NCI-H128 (cell line): ENCODE data around the gene DDRGK1.
"Not testable (repeated sequence)": the region's sequence is repeated elsewhere in the genome, so short reads cannot be mapped to it uniquely, and the experiment has no call there.

Source experiments
- DNase-seq: peaks from one replicate; lab custom pipeline; 2025; ENCODE audit not compliant: unreplicated experiment; lab: John Stamatoyannopoulos, UW

DDRGK1 gene

DNA sequence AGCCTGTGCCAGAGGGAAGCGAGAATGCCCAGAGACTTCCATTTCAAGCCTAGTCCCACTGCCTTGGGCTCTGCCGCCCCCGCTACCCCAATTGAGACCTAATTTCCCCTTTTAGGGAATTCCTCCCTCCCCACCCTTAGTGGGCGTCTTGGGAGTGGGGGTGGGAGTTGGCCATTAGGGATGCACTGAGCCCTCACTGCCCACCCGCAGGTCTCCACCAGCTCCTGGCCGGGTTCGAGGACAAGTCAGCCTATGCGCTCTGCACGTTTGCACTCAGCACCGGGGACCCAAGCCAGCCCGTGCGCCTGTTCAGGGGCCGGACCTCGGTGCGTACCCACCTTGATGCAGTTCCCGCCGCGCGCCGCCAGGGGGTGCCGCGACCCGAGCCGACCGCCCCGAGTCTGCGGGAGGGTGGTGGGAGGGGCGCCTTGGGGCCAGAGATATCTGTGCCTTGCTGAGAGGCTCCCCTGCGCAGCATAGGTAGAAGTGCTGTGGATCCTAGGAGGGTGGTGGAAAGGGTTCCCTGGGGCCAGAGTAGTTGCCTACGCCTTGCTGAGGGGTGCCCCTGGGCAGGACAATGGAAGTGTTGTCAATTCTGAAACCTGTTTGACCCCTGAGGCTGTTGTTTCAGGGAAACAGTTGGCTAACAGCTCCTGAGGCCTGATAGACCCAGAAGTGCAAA lies 14.0 kb upstream of the DDRGK1 start:
- peak; percentile 20 for DNase-seq

DNA sequence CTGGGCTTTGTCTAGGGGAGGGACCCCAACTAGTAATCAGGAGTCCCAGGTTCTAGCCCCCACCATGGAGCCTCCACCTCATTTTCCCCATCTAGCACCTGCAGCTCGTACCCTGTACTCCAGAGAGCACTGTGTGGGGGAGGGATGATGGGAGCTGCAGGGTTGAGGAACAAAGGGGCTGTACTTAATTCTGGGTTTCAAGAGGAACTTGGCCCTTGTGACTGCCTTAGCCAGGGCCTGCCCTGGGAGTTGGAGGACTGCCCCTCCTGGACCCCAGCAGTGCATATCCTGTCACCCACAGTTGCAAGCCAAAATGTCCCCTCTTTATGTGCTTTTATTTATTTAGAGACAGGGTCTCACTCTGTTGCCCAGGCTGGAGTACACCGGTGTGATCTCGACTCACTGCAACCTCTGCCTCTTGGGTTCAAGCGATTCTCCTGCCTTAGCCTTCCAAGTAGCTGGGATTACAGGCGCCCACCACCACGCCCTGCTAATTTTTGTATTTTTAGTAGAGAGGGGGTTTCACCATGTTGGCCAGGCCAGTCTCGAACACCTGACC lies 11.0 kb upstream of the DDRGK1 start:
- not testable (repeated sequence) for DNase-seq

DNA sequence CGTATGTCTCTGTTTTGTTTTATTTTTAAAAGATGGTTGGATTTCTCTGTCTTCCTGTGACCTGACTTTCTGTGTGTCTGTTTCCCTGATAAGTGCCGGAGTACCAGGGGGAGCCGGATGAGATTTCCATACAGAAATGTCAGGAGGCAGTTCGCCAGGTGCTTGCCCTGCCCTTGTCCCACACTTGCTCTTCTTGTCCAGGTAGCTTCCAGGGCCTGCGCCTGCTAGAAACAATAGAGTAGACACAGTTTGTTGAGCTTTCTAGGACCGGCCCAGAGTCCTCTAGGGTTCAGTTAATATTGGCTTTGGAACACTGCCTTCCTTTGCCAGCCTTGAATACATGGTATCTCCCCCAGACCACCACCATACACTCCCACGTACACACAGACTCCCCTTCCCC lies 8.7 kb upstream of the DDRGK1 start:
- DNase-seq: no peak

DNA sequence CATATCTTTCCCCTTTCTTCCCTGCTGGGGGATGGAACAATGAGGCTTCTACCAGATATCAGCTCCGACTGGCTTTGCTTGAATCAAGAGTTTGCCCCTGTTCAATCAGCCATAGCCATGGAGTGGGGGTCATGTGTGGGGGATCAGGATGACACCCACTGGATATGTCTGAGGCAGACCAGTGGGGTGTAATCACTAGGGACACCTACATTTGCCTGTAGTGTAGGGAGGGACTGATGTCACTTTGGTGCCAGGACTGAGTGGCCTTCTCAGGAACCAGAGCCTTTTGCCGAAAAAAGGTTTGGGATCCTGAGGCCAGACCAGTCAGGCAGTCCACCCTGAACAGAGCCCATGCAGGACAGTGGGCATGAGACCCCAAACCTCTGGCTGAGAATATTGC lies 5.9 kb upstream of the DDRGK1 start:
- no peak for DNase-seq

DNA sequence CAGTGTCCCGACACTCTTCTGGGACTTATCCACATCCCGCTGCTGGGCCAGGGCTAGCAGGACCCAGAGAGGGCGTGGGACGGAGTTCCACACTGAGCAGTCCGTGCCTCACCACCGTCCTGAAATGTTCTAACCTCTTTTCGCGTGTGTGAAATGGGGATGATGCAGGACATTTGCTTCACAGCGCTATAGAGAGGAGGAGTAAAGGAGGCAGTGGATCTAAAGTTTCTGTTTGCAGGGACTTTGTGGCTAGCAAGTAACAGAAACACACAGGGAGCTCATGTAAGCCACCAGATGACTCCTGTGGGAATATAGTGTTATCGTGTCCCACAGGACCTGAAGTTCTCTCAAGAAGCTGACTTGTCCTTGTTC lies 5.5 kb upstream of the DDRGK1 start:
- no peak for DNase-seq

DNA sequence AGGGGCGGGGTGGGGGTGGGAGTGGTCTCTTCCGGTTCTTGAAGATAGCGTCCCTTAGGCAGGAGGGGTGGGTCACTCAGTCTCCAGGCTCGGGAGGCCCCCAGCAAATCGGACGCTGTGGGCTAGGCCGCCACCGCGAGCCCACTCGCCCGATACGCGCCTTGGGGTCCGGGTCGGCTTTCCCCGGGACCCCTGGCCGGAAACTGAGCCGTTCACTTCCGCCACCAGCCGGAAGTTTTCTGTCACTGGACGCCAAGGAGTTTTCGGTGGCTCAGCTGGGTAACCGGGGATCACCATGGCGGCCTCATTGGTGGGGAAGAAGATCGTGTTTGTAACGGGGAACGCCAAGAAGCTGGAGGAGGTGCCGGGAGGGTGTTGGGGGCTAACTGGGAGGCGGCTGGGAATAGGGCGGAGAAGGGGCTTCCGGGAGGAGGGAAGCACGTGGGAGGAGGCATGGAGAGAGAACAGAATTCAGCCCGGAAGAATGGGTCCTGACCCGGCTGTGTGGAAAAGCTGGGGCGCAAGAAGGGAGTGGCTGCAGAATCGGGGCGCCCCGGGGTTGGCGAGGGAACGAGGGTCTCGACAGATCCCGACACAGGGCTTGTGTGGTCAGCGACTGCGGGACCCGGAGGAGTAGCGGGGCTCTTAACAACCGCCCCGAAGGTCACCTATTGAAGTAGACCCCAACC lies 4.9 kb upstream of the DDRGK1 start, which contains the start of gene ITPA:
ITPA (plus strand) TSS at position 242 of the 689 bp plus-strand sequence; CDS start at position 296, 54 bp downstream.
- no peak for DNase-seq

DNA sequence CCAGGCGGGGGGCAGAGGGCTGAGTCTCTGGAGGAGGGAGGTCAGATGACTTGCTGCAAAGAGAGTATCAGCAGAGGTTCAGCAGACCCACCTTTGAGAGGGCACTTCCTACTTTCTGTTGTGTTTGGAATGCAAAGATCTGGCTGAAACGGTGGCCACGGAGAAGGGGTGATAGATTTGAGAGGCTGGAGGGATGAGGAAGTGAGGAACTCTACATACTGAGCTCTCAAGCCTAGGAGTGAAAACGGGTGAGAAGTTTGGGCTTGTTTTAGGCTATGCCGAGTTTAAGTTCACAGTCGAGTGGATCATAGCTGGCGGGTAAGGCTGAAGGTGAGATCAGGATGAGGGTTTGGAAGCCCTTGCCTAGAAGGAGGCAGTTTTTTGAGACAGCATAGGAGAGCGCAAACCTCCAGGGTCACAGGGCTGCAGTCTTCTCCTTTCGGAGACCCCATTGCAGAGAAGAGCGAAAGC lies 4.3 kb upstream of the DDRGK1 start:
- no peak for DNase-seq

DNA sequence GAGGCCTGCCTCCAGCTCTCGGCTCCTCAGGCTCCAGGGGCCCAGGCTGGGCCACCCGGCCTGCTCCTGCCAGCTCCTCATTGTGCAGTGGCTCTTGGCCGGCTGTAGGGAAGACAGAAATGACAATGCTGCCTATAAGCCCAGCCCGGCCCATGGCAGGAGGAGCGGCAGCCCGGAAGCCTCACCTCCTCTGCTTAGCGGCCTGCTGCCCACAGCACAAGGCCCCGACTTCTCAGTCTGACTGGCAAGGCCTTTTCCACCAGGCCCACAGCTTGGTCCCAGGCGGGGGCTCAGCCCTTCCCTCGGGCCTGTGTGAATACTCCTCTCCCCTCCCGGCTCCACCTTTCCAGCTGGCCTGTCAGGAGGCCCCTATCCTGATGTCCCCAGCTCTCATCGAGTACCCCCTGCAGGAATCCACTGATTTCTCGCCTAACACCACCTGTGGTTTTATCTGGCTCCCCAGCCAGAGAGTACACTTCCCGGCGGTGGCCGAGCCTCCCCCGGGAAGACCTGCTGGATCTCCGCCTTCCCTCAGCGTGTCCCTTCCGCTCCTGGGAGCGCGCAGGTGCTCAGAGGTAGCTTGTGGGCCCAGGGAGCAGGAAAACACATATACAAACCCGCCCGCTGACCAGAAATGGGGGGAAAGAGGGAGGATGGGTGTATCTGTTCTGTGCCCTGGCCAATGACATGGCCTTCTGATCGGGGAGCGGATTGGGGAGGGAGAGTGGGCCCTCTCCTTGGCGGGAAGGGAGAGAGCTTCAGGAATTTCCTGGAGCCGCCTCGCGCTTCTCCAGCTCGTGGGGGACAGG lies 963 bp downstream of the DDRGK1 start:
- peak; percentile 26 for DNase-seq

DNA sequence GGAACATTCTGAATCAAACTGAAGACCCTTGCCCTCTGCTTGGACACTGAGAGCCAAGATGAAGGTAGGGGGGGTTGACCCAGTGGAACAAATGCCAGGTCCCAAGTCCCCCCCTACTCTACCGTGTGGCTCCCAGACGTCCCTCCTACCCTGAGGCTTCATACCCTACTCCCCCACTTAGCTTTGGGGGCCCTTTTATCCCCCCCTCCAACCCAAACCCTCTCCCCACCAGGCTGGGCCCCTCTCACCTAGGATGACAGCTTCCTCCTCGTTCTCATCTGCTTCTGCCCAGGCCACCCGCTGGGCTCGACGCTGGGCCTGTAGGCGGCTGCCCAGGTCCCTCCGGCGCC lies 1.5 kb downstream of the DDRGK1 start:
- DNase-seq: no peak

DNA sequence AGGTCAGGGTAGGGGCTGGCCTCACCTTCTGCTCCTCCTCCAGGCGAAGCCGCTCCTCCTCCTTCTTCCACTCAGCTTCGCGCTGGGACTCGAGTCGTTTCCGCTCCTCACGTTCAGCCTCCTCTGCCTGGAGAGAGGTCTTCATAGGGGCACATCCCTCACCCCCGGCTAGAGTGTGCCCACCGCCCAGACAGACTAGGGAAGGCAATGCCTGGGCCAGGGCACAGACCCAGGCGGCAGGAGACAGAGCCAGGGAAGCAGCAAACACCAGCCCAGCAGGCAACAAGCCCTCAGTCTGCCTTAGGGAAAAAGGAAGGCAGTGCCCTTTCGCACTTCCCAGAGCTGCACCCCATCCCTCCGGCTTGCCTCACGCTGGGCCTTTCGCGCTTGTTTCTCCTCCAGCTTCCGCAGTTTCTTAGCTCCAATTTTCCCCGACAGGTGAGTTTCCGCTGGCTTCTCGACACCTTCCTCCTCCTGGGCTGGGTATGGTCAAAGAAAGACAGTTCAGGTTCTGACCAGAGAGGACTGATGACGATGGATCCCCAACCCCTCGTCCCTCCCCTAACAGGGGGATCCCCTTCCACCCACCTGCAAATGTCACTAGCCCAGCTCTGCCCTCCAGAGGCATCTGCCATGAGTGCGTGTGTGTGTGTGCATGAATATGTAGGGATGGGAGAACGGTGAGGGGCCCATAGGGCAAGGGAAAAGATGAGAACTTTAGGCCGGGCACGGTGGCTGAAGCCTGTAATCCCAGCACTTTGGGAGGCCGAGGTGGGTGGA lies 4.3 kb downstream of the DDRGK1 start:
- no peak for DNase-seq

DNA sequence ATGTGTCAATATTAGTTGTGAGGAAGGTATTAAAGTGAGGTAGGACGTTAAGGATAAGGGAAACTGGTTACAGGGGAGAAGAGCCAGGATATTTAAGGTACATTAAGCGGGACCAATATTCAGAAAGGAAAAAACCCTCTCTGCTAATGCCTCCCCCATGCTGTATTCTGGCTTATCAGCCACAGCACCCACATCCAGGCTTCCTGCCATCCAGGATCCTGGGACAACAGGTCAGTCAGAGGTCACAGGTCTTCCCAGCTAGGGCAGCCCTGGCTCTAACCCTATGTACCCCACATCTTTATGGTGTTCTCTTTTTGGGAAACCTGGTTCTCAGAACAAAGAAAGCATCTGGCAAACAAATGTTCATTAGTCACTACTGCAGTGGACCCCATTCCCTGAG lies 5.3 kb downstream of the DDRGK1 start:
- no peak for DNase-seq

DNA sequence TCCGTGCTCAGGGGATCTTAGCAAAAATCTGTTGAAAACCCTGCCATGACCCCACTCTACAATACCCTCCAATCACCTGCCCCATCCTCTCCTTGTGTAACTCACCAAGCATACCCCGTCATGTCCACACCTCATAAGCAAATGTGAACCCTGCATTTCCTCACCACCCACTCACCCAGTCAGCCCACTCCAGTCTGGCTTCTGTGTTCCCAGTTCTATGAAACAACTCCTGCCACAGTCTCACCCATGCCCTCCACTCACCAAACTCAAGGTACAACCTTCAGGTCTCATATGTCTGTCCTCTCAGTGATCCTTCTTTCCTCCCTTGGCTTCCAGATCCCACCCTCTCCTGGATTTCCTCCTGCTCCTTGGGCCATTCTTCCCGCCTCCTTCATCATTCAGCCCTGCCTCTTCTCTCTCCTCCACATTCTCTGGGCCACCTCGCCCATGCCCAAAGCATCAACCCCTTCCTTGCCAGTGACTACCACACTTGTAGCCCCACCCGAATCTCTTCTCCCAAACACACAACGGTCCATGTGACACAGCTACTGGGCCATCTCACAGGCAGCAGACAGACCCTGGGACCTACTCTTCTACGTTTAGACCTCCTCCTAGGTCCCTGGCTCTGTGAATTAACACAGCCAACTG lies 8.8 kb downstream of the DDRGK1 start:
- no peak for DNase-seq

DNA sequence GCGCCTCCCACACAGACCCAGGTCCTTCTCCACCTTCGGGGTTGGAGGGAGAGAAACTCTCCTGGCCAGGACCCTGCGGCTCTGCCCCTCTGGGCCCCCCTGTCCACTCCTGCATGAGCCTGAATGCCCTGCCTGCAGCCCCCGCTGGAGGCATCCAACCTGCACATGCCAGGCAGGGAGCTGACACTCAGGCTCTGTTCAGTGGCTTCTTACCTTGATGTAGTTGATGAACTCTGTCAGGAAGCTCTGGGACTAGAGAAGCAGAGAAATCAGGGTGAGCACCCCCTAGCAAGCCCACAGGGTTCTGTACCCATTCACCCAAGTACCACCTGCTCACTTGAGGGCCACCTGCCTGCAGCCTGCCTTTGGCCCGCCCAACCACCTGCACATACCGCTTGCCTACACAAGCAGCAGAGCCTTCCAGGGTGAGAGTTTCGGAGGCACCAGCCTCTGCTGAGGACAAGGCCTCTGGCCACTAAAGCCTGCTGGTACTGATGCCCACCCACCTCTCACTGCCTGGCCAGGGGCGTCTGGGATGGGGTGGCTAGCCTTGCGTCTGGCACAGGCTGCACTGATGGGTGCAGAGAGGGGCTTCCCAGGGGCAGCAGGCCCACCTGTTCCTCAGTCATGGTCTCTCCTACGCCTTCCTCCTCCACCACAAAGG lies 9.7 kb downstream of the DDRGK1 start:
- DNase-seq: no peak

DNA sequence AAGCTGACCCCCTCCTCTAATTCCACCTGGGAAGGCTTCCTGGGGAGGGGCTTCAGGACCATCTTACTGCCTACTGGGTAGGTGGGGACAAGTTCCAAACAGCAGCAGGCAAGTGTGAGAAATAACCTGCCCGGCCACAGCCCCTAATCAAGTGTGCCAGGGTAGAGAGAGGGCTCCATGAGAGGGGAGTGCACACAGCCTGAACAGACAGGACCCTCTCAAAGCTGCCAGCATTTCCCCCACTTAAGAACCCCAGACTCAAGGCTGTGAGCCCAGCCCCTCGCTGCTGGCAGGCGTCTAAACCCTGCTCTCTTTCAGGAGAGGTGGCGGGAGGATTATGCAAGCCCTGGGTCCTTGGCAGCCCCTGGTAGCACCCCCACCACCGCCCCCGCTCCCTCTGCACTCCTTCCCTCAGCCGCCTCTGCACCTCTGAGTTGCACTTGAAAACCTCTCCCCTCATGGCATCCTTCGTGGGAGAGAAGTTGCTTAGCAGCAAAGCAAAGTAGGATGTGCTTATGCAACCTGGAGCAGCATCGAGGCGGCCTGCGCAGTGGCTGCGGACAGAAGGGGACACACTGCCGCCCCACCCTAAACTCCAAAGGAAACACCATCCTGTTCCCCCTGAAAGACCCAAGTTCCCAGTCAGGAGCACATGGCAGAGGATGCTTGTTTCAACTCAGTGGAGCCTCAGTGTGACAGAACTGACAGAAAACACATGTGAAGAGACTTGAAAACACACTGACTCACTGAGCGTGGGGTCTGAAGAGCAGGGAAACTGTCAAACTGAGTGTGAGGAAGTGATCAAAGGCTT lies 10.5 kb downstream of the DDRGK1 start:
- DNase-seq: no peak

DNA sequence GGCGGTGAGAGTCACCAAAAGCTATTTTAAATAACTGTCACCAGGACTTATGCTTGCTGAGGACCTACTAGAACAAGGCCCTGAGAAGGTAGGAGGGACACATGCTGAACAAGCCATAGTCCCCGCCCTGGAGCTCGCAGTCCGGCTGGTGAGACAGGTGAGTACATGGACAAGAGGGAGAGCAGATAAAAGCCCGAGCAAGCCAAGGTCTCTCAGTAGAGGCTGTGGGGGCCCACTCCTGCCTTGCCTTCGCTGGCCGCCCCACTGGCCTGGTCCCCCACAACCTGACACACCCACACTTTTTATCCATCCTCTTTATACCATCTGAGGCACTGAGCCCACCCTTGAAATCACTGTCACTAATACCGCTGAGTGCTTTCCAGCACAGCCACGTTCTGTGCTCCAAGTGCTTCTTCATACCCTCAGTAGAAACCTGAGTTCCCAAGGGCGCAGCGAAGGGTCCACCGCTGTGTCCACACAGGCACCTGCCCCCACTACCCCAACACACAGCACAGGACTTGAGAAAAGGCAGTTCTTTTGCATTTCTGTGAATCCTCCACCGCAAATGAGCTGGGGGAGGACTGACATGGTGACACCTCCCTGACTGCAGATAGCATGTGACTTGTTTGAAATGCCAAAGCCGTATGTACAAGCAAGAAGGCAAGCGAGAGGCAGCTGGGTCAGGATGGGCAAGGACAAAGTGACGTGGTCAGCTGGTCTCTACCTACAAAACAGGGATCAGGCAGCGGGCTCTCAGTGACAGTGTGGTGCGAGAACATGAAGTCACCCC lies 12.1 kb downstream of the DDRGK1 start:
- no peak for DNase-seq

DNA sequence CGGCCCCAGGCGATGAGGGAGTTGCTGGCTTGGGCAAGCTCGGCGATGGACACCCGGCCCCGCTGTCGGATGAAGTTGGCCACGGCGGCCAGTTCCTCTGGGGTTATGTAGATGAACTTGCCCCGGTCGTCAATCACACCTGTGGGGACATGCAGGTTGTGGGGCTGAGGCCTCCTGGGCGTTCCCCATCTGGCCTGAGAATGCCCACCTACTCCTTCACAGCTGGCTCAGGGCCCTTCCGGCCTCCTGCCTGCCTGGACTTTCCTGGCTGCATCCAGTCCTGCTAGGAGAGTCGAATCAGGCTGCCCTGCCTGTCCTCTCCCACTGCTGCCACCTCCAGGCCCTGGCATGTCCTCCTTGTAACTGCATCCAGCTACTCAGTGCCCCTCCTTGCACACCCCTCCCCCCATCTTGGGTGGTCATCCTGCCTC lies 13.8 kb downstream of the DDRGK1 start:
- no peak for DNase-seq

DNA sequence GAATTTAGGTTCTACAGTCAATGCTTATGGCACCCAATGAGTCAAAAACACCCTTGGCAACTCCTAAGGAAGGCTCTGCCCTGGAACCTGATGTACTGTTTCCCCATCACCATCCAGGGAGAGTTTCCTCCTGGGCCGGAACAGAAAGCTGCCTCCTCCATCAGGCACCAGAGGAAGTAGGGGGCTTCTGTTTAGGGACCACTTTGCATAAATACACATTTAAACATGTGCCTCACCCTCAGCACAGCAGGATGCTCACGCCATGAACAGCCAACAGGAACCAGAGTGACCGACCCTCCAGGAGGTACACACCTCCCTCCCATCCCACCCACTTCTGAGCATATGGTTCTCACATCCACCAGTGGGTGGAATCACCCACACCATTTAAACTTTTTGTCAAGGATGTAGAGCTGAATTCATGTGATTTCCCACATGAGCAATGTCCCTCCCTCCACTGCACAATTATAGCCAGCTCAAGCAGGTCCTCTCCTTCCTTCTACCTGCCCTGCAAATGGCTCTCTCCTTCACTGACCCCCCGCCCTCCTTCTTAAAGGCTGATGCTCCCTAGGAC lies 14.8 kb downstream of the DDRGK1 start:
- DNase-seq: no peak
